Cardiac fibroblast (primary cell): ENCODE results near the gene LDHD.
"Not testable (repeated sequence)": the region's sequence is repeated elsewhere in the genome, so short reads cannot be mapped to it uniquely, and the experiment has no call there.

ENCODE experiments used
- DNase-seq, 2 donors: peaks; one replicate each; pipeline versions ENCODE4 v3.0.0 to v3.0.0-alpha.2; 2010; ENCODE audit warnings: low read depth in 2 of 2
- H3K4me3 ChIP-seq, 2 donors: replicated peaks in 1 of 2; 1 replicate in 1 of 2; 2 replicates in 1 of 2; pipeline ENCODE4 v1.5.1; 2011; ENCODE audit warnings: low read depth in 2 of 2, low read length in 2 of 2, mild to moderate bottlenecking in 2 of 2, moderate library complexity in 1 of 2
- TF ChIP-seq, protein P1 (sequence below): IDR thresholded peaks from one replicate; pipeline ENCODE4 v1.5.1; 2011; ENCODE audit warnings: low read depth, mild to moderate bottlenecking, low read length, inconsistent platforms

The LDHD gene

DNA sequence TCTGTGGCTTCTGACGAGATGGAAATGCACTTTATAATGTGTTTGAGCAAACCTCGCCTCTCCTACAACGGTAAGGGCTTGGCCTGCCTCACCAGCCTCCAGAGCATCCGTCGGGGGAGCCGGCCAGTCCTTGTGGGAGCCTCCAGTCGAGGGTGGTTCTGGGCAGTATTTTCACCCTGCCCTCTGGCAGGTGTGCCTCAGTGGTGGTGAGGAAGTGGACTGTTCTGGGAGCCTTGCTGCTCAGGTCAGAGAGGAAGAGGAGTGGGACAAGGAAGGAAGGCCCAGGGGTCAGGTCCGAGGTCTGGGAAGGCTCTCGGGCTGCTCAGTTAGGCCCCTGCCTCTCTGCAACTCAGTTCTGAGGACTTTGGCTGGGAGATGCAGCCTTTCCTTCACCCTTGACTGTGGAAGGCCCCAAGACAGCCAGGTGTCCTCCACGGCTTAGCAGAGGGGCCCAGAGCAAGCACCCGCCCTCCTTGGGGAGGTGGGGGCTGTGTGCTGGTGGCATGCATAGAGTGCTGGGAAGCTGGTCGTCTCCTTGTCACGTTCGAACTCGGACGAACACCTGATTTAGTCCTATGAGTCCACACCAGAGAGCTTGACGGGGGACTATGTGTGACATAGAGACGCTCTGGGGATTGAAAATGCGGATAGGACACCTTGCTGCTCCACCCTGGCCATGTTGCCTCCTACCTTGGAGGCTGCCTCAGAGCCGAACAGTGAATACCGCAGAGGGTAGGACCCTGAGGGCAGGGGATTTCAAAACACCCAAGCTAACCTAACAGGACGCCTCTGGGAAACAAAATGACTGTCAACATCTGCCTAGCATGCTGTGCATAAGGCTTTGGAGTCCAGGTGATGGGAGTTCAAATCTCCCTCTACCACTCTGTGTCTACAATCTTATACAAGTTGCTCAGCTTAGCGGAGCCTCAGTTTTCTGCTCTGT lies 22.7 kb downstream of the LDHD start:
- no peak overlapping the region for H3K4me3 ChIP-seq
- DNase-seq: no peak

DNA sequence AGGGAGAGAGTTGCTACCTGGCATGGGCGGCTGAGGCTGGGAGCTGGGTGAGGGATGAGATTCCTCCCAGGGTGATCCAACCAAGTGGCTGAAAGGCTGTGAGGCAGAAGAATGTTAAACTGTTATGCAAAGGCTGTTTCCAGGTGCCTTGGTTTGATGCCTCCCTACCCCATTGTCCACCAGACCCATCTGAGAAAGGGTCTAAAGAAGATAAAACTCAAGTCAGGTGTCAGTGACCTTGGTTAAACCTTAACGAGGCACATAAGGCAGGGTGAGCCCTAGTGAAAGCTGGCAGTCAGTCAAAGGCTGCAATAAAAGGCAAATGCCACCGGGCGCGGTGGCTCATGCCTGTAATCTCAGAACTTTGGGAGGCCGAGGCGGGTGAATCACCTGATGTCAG lies 23.8 kb downstream of the LDHD start:
- no peak overlapping the region for H3K4me3 ChIP-seq
- TF ChIP-seq, protein P1, sequence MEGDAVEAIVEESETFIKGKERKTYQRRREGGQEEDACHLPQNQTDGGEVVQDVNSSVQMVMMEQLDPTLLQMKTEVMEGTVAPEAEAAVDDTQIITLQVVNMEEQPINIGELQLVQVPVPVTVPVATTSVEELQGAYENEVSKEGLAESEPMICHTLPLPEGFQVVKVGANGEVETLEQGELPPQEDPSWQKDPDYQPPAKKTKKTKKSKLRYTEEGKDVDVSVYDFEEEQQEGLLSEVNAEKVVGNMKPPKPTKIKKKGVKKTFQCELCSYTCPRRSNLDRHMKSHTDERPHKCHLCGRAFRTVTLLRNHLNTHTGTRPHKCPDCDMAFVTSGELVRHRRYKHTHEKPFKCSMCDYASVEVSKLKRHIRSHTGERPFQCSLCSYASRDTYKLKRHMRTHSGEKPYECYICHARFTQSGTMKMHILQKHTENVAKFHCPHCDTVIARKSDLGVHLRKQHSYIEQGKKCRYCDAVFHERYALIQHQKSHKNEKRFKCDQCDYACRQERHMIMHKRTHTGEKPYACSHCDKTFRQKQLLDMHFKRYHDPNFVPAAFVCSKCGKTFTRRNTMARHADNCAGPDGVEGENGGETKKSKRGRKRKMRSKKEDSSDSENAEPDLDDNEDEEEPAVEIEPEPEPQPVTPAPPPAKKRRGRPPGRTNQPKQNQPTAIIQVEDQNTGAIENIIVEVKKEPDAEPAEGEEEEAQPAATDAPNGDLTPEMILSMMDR: no peak
- DNase-seq: no peak

More for the DNA sequence above, 22.7 kb downstream of the LDHD start:
- TF ChIP-seq, protein P1: no peak

DNA sequence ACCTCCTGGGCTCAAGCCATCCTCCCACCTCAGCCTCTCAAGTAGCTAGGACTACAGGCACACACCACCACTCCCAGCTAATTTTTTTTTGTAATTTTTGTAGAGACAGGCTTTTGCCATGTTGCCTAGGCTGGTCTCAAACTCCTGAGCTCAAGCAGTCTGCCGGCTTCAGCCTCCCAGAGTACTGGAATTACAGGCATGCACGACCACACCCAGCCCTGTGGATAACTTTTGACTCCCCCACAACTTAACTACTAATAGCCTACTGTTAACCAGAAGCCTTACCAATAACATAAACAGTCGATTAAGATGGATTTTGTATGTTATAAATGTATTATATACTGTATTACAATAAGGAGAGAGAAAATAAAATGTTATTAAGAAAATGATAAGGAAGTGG lies 25.0 kb downstream of the LDHD start:
- DNase-seq: peak in 1 of 2 donors; percentile 25
- H3K4me3 ChIP-seq: not testable (repeated sequence)

DNA sequence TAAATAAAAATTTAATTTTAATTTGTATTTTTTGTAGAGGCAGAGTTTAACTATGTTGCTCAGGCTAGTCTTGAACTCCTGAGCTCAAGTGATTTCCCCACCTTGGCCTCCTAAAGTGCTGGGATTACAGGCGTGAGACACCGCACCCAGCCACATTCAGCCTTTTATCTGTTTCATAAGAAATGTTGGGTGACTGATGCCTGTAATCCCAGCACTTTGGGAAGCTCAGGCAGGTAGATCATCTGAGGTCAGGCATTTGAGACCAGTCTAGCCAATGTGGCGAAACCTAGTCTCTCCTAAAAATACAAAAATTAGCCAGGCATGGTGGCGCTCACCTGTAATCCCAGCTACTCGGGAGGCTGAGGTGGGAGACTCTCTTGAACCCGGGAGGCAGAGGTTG lies 25.7 kb downstream of the LDHD start:
- H3K4me3 ChIP-seq, DNase-seq: not testable (repeated sequence)

DNA sequence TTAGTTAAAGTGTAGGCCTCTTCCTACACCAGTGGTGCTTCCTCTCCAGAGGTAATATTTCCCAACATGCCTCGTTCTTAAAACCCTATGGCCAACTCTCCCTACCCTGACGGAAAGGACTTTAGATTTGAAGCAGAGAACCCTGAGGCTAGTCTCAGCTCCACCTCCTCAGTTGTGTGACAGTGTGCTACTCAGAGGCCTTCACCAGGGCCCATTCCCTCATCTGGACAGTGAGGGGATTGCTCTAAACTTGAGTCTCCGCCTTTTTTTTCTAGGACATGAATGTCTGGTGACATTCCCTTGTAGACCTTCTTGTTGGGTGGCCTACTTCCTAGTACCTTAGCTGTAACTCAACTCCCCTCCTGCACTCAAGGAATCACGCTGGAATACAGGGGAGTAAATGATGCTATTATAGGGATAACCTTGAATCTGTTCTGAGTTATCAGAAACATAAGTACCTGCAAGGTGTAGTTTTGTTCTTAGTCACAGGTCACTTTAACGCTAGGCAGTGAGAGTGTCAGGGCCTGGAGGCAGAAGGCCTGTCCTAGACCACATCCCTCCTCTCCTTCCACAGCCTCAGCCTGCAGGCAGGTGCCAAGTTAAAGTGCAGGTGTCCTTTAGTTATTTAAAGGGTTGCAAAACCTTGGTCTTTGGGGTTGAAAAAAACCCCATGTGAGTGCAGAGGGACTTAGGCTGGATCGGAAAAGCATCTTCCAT lies 26.9 kb downstream of the LDHD start:
- H3K4me3 ChIP-seq: no peak overlapping the region
- TF ChIP-seq, protein P1: no peak
- DNase-seq: no peak

DNA sequence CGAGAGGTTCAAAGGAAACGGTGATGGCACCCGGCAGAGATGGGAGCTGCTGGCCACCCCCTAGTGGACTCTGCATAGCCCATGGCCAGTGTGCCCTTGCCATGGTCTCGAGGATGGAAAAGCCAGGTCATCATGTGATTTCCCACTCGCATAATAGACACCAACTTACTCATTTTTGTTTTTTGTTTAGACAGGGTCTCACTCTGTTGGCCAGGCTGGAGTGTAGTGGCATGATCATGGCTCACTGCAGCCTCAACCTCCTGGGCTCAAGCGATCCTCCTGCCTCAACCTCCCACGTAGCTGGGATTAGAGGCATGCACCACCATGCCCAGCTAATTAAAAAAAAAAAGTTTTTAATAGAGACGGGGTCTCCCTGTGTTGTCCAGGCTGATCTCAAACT lies 27.6 kb downstream of the LDHD start:
- H3K4me3 ChIP-seq: no peak overlapping the region
- DNase-seq: no peak
- TF ChIP-seq, protein P1: no peak

DNA sequence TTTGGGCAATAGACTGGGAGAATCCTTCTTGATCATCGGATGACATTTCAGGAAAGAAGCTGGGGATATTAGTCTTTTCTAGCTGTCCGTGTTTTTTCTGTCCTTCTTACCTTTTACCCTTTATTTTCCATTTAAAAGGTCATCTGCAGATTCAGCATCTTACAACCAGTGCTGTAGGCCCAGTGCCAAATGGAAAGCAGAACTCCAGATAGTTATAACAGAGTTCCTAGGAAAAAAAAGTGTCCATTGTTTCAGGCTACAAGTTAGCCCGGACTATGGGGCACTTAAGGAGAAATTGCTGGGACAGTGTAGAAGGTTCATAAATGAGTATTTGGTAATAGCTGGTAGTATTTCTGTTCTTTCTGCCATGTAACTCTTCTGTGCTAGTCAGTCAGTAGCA lies 28.4 kb downstream of the LDHD start:
- no peak overlapping the region for H3K4me3 ChIP-seq
- peak in 1 of 2 donors; percentile 32 for DNase-seq
- TF ChIP-seq, protein P1: no peak
